ENCODE results near the gene ZNF76. TPM values are rescaled to one million over a fixed set of nuclear protein-coding genes. Genes with fewer than 3 reads are reported as not detected.

Gene ZNF76
- total RNA-seq, 2 donors from 2014 or later, result 29.1 to 33.5 TPM

- intact Hi-C loops (cut with DNase I, micrococcal nuclease), result loop anchor here in 1 of 2 donors (10.0 kb wide), 1 partner anchor 91 kb away; no protein-coding TSS in a partner anchor
- ATAC-seq, result no peak
- no peak for DNase-seq
These were observed 84.5 kb downstream of the ZNF76 start for GRCh38 chr6:35343835-35344550.

Other genes starting within 250 kb of the ZNF76 start
- gene TCP11, start 118.4 kb upstream of the ZNF76 start, total RNA-seq, result not detected
- under 1 TPM; 0.09 to 0.67 TPM for gene SCUBE3, start 45.8 kb upstream of the ZNF76 start, total RNA-seq
- 10 to 100 TPM; 10.3 to 10.5 TPM for gene DEF6, start 38.1 kb downstream of the ZNF76 start, total RNA-seq
- gene PPARD, start 82.8 kb downstream of the ZNF76 start, total RNA-seq, result 10 to 100 TPM; 36.0 to 68.0 TPM
- 1 to 10 TPM; 3.8 to 4.9 TPM for gene FANCE, start 192.6 kb downstream of the ZNF76 start, total RNA-seq
- 100 to 1,000 TPM; 901 to 914 TPM for gene RPL10A, start 208.7 kb downstream of the ZNF76 start, total RNA-seq
- 10 to 100 TPM; 25.5 to 32.1 TPM for gene TEAD3, start 237.3 kb downstream of the ZNF76 start, total RNA-seq

All from left colon (tissue), 2 donors.